Activated CD8-positive, alpha-beta memory T cell treated with anti-CD3 and anti-CD28 coated beads, Interleukin-2, amount 10 ng/mL, durations not matched to agents 7 days and 5 days (primary cell): ENCODE measurements around the gene CCNG1. TPM values are rescaled to one million over a fixed set of nuclear protein-coding genes. Genes with fewer than 3 reads are reported as not detected.
"Not testable (repeated sequence)": the region's sequence is repeated elsewhere in the genome, so short reads cannot be mapped to it uniquely, and the experiment has no call there.

Source experiments
- ATAC-seq: fragments of 150-1000 bp; cut with Tn5 transposase; one replicate; pipeline ENCODE4 v1.10.0; 2021; ENCODE audit warnings: moderate library complexity
- CTCF ChIA-PET: fragments of 350-600 bp; sonication (Branson Sonifier 250); formaldehyde crosslinking; loops from one replicate; lab custom pipeline; 2021; ENCODE audit warnings: antibody characterized with exemption; lab: Charles Lee
- DNase-seq: peaks from one replicate; pipeline ENCODE4 v3.0.0-alpha.2; 2020
- H3K27ac Mint-ChIP-seq: one replicate; pipeline ENCODE4 v1.8.0; 2021; ENCODE audit warnings: mild to moderate bottlenecking, mixed read lengths
- H3K27me3 Mint-ChIP-seq: one replicate; pipeline ENCODE4 v1.8.0; 2021; ENCODE audit warnings: mixed read lengths
- H3K36me3 Mint-ChIP-seq: one replicate; pipeline ENCODE4 v1.8.0; 2021; ENCODE audit warnings: mild to moderate bottlenecking, mixed read lengths
- H3K4me1 Mint-ChIP-seq: one replicate; pipeline ENCODE4 v1.8.0; 2021; ENCODE audit warnings: mixed read lengths
- H3K4me3 Mint-ChIP-seq: one replicate; pipeline ENCODE4 v1.8.0; 2021; ENCODE audit warnings: mild to moderate bottlenecking, moderate library complexity, mixed read lengths
- H3K9me3 Mint-ChIP-seq: one replicate; pipeline ENCODE4 v1.8.0; 2022; ENCODE audit warnings: low read depth, mixed read lengths
- total RNA-seq, 2 experiments: library from RNA; stranded (reverse); gene quantifications; one replicate each; pipeline ENCODE4 v1.2.3, GENCODE V29; 2021

CCNG1 gene
- total RNA-seq, 2 experiments from 2014 or later, result 122 to 144 TPM

DNA sequence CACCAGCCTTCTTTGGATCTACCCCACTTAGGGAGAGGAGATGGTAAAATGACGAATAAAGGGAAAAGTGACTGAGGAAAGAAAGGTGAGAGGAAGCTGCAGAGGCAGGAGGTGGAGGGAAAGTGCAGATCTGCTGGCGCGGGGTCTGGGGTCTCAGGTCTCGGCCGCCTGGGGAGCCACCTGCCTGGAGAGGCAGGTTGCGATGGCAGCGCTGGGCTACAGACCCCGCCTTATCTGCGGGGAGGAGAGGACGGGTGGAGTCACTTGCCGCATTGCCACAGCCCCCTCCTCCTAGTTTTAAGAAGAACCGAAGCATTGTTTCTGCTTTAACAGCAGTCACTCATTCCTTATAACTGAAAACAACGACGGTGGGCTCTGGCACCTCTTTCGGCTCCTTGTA lies 21.7 kb upstream of the CCNG1 start:
- CTCF ChIA-PET, H3K9me3 Mint-ChIP-seq, DNase-seq, H3K4me3 Mint-ChIP-seq, H3K4me1 Mint-ChIP-seq, H3K36me3 Mint-ChIP-seq, H3K27ac Mint-ChIP-seq, ATAC-seq: not testable (repeated sequence)
- H3K27me3 Mint-ChIP-seq, result peaks cover 31% of the 10 kb centered on the region

DNA sequence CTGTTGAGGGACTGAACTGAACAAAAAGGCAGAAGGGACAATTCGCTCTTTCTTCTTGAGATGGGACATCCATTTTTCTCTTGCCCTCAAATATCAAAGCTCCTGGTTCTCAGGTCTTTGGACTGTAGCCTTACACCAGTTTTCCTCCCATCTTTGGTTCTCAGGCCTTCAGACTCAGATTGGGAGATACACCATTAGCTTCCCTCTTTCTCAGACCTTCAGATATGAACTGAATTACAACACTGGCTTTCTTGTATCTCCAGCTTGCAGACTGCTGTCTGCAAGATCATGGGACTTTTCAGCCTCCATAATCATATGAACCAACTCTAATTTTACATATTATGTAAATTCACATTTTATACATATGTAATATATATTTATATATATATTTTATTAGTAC lies 12.6 kb upstream of the CCNG1 start:
- H3K4me3 Mint-ChIP-seq, result no peak overlapping the region
- DNase-seq (no peak), ATAC-seq (no peak)
- no peaks in the 10 kb centered on the region for H3K36me3 Mint-ChIP-seq
- H3K27ac Mint-ChIP-seq, result no peak overlapping the region
- H3K9me3 Mint-ChIP-seq, result no peaks in the 10 kb centered on the region
- peaks cover 7% of the 10 kb centered on the region for H3K4me1 Mint-ChIP-seq
- H3K27me3 Mint-ChIP-seq, result peaks cover 14% of the 10 kb centered on the region
- CTCF ChIA-PET, result interaction anchor here (1.1 to 3.3 kb wide), 2 partner anchors 17 to 79 kb away, joined by 3 to 13 read pairs; no protein-coding TSS in a partner anchor

DNA sequence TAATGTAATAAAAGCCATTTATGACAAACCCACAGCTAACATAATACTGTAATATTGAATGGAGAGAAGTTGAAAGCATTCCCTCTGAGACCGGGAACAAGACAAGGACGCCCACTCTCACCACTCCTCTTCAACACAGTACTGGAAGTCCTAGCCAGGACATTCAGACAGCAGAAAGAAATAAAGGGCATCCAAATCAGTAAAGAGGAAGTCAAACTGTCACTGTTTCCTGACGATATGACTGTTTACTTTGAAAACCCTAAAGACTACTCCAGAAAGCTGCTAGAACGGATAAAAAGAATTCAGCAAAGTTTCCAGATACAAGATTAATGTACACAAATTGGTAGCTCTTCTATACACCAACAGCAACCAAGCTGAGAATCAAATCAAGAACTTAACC lies 11.3 kb upstream of the CCNG1 start:
- CTCF ChIA-PET, H3K36me3 Mint-ChIP-seq, H3K27ac Mint-ChIP-seq, H3K4me3 Mint-ChIP-seq, DNase-seq, H3K9me3 Mint-ChIP-seq, ATAC-seq, H3K4me1 Mint-ChIP-seq: not testable (repeated sequence)
- peaks cover 16% of the 10 kb centered on the region for H3K27me3 Mint-ChIP-seq

DNA sequence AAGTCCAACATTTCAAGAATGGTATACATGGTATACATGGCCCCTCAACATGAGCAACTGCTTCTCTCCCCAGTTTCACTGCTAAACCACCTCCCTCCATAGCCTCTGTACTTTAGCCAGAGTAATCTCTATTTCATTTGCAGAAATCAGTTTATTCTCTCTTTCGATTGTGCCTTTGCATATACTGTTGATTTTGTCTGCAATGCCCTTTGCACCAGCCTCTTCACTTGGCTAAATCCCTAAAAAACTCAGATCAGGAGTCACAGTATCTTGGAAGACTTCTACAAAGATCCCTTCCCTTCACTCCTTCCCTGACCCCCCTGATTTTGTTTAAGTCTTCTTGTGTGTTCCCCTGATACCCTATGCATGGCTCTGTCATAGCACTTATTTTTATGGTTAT lies 4.9 kb upstream of the CCNG1 start:
- H3K27ac Mint-ChIP-seq, result no peak overlapping the region

DNA sequence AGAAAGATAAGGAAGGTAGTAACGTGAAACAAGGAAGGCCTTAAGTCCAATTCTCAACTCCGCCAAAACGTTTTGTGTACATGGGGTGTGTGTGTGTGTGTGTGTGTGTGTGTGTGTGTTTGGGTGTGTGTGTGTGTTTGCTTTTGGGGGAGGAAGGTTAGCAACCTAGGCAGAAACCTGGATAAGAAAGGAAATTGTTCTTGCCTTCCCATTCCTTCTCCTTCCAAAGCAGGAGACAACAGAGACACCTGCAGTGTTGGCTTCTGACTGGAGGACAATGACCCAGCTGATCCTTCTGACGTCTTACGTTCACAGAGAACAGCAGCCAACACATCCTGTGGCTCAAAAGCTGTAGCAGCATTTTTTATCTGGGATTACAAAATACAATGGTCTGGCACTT lies 4.1 kb upstream of the CCNG1 start:
- DNase-seq, result no peak
- CTCF ChIA-PET, result interaction anchor here (1.6 kb wide), 1 partner anchor 24 kb away, joined by 6 read pairs; no protein-coding TSS in a partner anchor

More for the DNA sequence above, 4.9 kb upstream of the CCNG1 start:
- Mint-ChIP-seq H3K27me3 (peaks cover 20% of the 10 kb centered on the region), H3K36me3 (no peaks in the 10 kb centered on the region), H3K4me1 (peaks cover 7% of the 10 kb centered on the region), H3K4me3 (no peak overlapping the region), H3K9me3 (no peaks in the 10 kb centered on the region)
- CTCF ChIA-PET, result no interaction called here
- DNase-seq (no peak), ATAC-seq (no peak)

DNA sequence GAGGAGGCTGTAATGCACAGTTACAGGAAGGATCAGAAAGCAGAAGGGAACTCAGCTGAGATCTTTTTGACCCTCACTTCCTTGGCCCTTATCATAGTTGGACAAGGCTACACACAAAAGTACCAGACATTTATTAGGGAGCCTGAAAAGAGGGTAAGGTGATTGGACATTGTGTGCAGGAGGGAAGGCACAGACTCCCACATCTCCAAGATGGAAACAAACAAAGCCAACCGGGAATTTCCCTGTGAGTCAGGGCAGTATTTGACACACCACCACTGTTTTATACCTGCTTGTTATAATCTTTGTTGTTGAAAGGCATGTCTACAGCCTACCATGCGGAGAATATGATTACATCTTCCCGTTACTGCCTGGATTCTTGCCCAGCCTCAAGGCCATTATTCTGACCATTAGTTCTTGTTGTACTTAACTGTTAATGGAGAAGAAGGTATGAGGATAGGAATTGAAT lies 3.0 kb upstream of the CCNG1 start:
- CTCF ChIA-PET, result interaction anchor here (1.6 kb wide), 1 partner anchor 25 kb away, joined by 6 read pairs; no protein-coding TSS in a partner anchor
- H3K36me3 Mint-ChIP-seq, result peaks cover 11% of the 10 kb centered on the region
- no peak overlapping the region for H3K4me3 Mint-ChIP-seq
- peaks cover 16% of the 10 kb centered on the region for H3K27me3 Mint-ChIP-seq
- ATAC-seq (no peak), DNase-seq (no peak)
- no peaks in the 10 kb centered on the region for H3K9me3 Mint-ChIP-seq
- no peak overlapping the region for H3K27ac Mint-ChIP-seq
- peaks cover 20% of the 10 kb centered on the region for H3K4me1 Mint-ChIP-seq

More for the DNA sequence above, 4.1 kb upstream of the CCNG1 start:
- Mint-ChIP-seq H3K4me3 (no peak overlapping the region), H3K27ac (no peak overlapping the region), H3K36me3 (peaks cover 2% of the 10 kb centered on the region), H3K27me3 (peaks cover 16% of the 10 kb centered on the region), H3K4me1 (peaks cover 10% of the 10 kb centered on the region), H3K9me3 (no peaks in the 10 kb centered on the region)
- ATAC-seq, result no peak

DNA sequence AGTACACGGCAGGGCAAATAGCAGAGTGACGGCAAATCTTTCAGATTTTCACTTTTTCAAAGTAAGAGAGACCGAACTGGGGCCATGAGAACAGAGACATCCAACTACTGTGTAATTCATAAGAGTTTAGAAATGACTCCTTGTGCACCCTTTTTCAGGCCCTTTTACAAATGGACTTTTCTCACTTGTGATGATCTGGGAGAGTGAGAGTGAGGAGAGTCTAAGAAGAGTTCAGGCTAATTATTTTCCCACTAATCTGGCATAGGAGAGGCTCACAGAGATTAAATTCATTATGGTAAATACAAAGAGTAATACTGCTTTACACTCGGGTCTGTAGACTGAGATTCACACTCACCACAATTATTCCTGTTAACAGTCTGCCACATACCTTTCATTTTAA lies 880 bp upstream of the CCNG1 start:
- CTCF ChIA-PET, result no interaction called here
- Mint-ChIP-seq H3K36me3 (peaks cover 27% of the 10 kb centered on the region), H3K27me3 (peaks cover 13% of the 10 kb centered on the region), H3K9me3 (no peaks in the 10 kb centered on the region), H3K4me1 (peaks cover 34% of the 10 kb centered on the region), H3K27ac (peak overlapping the region; percentile 92), H3K4me3 (peak overlapping the region; percentile 92)
- ATAC-seq (no peak), DNase-seq (no peak)

DNA sequence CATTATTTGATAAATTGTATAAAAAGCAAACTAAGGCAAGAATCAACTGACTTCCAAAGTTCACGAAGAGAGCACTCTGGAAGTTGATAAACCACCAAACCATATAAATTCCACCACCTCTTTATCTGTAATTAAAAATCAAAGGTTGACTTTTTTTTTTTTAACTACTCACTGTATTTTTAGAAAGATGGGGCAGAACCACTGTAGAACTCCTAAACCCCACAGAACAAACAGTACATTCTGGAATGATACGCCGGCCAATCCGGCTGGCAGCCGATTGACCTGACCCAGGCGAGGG lies 435 bp upstream of the CCNG1 start:
- peak overlapping the region; percentile 92 for H3K27ac Mint-ChIP-seq
- no peaks in the 10 kb centered on the region for H3K9me3 Mint-ChIP-seq
- H3K4me3 Mint-ChIP-seq, result peak overlapping the region; percentile 92
- H3K27me3 Mint-ChIP-seq, result peaks cover 11% of the 10 kb centered on the region
- ATAC-seq (no peak), DNase-seq (no peak)
- H3K4me1 Mint-ChIP-seq, result peaks cover 34% of the 10 kb centered on the region
- CTCF ChIA-PET, result interaction anchor here (1.1 to 1.5 kb wide), 4 partner anchors 13 to 68 kb away, joined by 3 to 19 read pairs (median 4); partner anchors contain the start of genes HMMR, MAT2B and NUDCD2
- H3K36me3 Mint-ChIP-seq, result peaks cover 29% of the 10 kb centered on the region

DNA sequence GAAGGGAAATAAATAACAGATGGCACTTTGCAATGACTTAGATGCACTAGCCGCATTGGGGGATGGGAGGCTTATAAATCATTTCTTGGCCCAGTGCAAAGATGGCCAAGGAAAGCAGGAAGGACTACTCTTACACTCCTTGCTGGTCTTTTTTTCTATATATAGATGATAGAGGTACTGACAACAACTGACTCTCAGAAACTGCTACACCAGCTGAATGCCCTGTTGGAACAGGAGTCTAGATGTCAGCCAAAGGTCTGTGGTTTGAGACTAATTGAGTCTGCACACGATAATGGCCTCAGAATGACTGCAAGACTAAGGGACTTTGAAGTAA lies 1.7 kb downstream of the CCNG1 start:
- DNase-seq (no peak), ATAC-seq (no peak)
- H3K9me3 Mint-ChIP-seq, result no peaks in the 10 kb centered on the region
- peaks cover 37% of the 10 kb centered on the region for H3K4me1 Mint-ChIP-seq
- peaks cover 43% of the 10 kb centered on the region for H3K36me3 Mint-ChIP-seq
- CTCF ChIA-PET, result interaction anchor here (0.7 to 2.0 kb wide), 5 partner anchors 16 to 66 kb away, joined by 3 to 9 read pairs (median 3); partner anchors contain the start of genes HMMR and NUDCD2
- peak overlapping the region; percentile 92 for H3K4me3 Mint-ChIP-seq
- peak overlapping the region; percentile 52 for H3K27ac Mint-ChIP-seq
- no peaks in the 10 kb centered on the region for H3K27me3 Mint-ChIP-seq

DNA sequence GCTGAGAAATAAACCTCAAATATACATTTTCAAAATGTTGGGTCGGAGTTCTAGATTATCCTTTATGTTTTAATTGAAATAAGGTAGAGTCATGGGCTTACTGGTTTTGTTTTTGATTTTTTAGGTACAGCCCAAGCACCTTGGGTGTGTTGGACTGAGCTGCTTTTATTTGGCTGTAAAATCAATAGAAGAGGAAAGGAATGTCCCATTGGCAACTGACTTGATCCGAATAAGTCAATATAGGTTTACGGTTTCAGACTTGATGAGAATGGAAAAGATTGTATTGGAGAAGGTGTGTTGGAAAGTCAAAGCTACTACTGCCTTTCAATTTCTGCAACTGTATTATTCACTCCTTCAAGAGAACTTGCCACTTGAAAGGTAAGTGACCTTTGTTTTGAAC lies 3.6 kb downstream of the CCNG1 start:
- DNase-seq (no peak), ATAC-seq (no peak)
- no peaks in the 10 kb centered on the region for H3K9me3 Mint-ChIP-seq
- H3K27ac Mint-ChIP-seq, result peak overlapping the region; percentile 39
- H3K4me3 Mint-ChIP-seq, result no peak overlapping the region
- no peaks in the 10 kb centered on the region for H3K27me3 Mint-ChIP-seq
- H3K4me1 Mint-ChIP-seq, result peaks cover 40% of the 10 kb centered on the region
- peaks cover 49% of the 10 kb centered on the region for H3K36me3 Mint-ChIP-seq
- CTCF ChIA-PET, result interaction anchor here (1.1 to 2.0 kb wide), 4 partner anchors 10 to 48 kb away, joined by 3 to 9 read pairs (median 4); partner anchors contain the start of genes HMMR and NUDCD2

DNA sequence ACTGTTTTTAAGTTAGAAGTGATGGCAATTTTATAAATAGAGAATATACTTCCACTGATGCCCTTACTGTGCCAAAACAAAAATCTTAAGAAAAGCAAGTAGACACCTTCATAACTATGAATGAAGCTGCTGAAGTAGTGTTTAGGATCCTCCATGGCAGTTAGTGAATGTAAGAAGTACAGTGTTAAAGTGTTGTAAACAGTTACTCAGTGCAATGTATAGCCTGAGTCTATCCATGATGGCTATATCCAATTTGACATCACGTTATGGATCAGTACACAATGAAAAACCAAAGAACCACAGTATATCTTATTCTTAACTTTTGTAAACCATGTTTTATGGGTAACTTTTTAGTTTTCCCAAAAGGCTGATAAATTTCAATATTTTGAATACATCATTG lies 7.1 kb downstream of the CCNG1 start:
- CTCF ChIA-PET, result no interaction called here
- no peak overlapping the region for H3K27ac Mint-ChIP-seq
- H3K36me3 Mint-ChIP-seq, result peaks cover 63% of the 10 kb centered on the region
- DNase-seq (no peak), ATAC-seq (no peak)
- peaks cover 20% of the 10 kb centered on the region for H3K4me1 Mint-ChIP-seq
- H3K4me3 Mint-ChIP-seq, result no peak overlapping the region
- no peaks in the 10 kb centered on the region for H3K9me3 Mint-ChIP-seq
- H3K27me3 Mint-ChIP-seq, result no peaks in the 10 kb centered on the region

DNA sequence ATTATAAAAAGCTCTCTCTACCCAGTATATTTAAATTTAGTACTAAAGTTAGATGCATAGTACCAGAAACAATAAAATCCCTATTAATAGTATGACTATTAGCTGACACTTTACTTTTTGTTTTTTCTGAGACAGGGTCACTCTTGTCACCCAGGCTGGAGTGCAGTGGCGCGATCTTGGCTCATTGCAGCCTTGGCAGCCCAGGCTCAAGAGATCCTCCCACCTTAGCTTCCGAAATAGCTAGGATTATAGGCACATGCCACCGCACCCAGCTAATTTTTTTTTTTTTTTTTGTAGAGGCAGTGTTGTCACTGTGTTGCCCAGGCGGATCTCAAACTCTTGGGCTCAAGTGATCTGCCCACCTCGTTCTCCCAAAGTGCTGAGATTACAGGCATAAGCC lies 8.0 kb downstream of the CCNG1 start:
- H3K27me3 Mint-ChIP-seq, result no peaks in the 10 kb centered on the region
- CTCF ChIA-PET, result no interaction called here
- H3K9me3 Mint-ChIP-seq, result no peaks in the 10 kb centered on the region
- no peak for ATAC-seq
- peaks cover 62% of the 10 kb centered on the region for H3K36me3 Mint-ChIP-seq
- DNase-seq, result no peak
- no peak overlapping the region for H3K4me3 Mint-ChIP-seq
- H3K27ac Mint-ChIP-seq, result no peak overlapping the region
- peaks cover 15% of the 10 kb centered on the region for H3K4me1 Mint-ChIP-seq

DNA sequence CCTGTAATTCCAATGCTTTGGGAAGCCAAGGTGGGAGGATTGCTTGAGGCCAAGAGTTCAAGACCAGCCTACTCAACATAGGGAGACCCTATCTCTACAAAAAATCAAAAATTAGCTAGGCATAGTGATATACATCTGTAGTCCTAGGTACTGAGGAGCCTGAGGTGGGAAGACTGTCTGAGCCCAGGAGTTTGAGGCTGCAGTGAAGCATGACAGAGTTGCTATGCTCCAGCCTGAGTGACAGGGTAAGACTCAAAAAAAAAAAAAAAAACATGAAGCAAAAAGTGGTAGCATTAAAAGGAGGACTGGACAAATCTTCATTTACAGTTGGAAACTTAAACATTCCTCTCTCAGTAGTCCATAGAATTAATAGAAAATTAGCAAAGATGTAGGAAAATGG lies 9.8 kb downstream of the CCNG1 start:
- H3K9me3 Mint-ChIP-seq, result no peaks in the 10 kb centered on the region
- CTCF ChIA-PET, result no interaction called here
- ATAC-seq (no peak), DNase-seq (no peak)
- no peak overlapping the region for H3K4me3 Mint-ChIP-seq
- H3K27ac Mint-ChIP-seq, result no peak overlapping the region
- peaks cover 8% of the 10 kb centered on the region for H3K4me1 Mint-ChIP-seq
- peaks cover 61% of the 10 kb centered on the region for H3K36me3 Mint-ChIP-seq
- H3K27me3 Mint-ChIP-seq, result no peaks in the 10 kb centered on the region

DNA sequence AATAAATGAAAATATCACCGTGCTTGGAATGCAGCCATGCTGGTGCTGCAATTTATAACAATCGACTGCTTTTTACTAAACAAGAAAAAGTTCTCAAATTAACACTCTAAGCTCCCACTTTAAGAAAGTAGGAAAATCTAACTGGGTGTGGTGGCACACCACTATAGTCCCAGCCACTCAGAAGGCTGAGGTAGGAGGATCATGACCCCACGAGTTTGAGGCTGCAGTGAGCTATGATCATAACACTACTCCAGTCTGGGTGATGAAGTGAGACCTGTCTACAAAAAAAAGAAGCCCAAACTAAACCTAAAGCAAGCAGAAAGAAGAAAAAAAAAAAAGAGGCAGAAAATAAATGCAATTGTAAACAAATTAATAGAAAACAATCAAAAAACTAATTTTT lies 10.5 kb downstream of the CCNG1 start:
- Mint-ChIP-seq H3K36me3 (peaks cover 60% of the 10 kb centered on the region), H3K4me3 (no peak overlapping the region), H3K4me1 (peaks cover 8% of the 10 kb centered on the region), H3K27ac (no peak overlapping the region), H3K9me3 (no peaks in the 10 kb centered on the region), H3K27me3 (no peaks in the 10 kb centered on the region)
- ATAC-seq, result no peak
- CTCF ChIA-PET, result interaction anchor here (2.2 kb wide), 1 partner anchor 40 kb away, joined by 4 read pairs; no protein-coding TSS in a partner anchor
- no peak for DNase-seq
